K562 (cell line): ENCODE measurements around the gene NUDCD3. TPM values are rescaled to one million over a fixed set of nuclear protein-coding genes. Genes with fewer than 3 reads are reported as not detected.

Source experiments
- ATAC-seq: fragments of 200-7000 bp; cut with Tn5 transposase; 3 replicates; pipeline ENCODE4 v1.9.1; 2020; ENCODE audit warnings: moderate library complexity
- BruUV-seq: library from RNA; stranded (reverse); fragments of 400-500 nt; replicated peaks from 2 replicates; lab custom pipeline; 2021; lab: Mats Ljungman, UMichigan
- CTCF ChIA-PET: fragments of 300-600 bp; formaldehyde crosslinking; extraction: SDS; loops from one replicate; lab custom pipeline; 2021; ENCODE audit warnings: low intra/inter-chr PET ratio; lab: Yijun Ruan, JAX
- POLR2A ChIA-PET: fragments of 300-600, 350-650 bp; sonication (Branson Sonifier 250); formaldehyde crosslinking; extraction: SDS; loops from one replicate; lab custom pipeline; 2021; ENCODE audit warnings: antibody characterized with exemption, inconsistent platforms; lab: Yijun Ruan, JAX
- DNase-seq, 4 experiments: peaks; one replicate each; pipeline versions ENCODE4 v3.0.0 to v3.0.0-alpha.2; 2011 to 2018; ENCODE audit warnings: low spot score in 3 of 4, mixed read lengths in 3 of 4; ENCODE audit errors: extremely low read depth in 1 of 4
- FAIRE-seq: peaks from 2 replicates; lab custom pipeline; 2011; peaks lifted over from hg19 to GRCh38; lab: Jason Lieb, UNC
- H2AFZ ChIP-seq: 2 replicates; pipeline ENCODE4 v1.6.0; 2011; ENCODE audit warnings: low read depth, low read length, control low read depth, inconsistent platforms
- H3K27ac ChIP-seq: fragments of 200-600 bp; 3 replicates; pipeline ENCODE4 v1.8.0; 2011; ENCODE audit warnings: low read depth, mild to moderate bottlenecking, control low read depth, inconsistent platforms, low read length, moderate library complexity, mixed read lengths; ENCODE audit errors: extremely low read depth
- H3K27me3 ChIP-seq, 2 experiments: fragments of 300-600 bp in 1 of 2; 2 replicates in 1 of 2; 3 replicates in 1 of 2; pipeline versions ENCODE4 v1.6.0 to v1.8.0; 2011; ENCODE audit warnings: inconsistent platforms in 2 of 2, low read length in 2 of 2, mild to moderate bottlenecking in 1 of 2, mixed read lengths in 1 of 2, moderate library complexity in 1 of 2; ENCODE audit not compliant: control insufficient read depth in 2 of 2, insufficient read depth in 2 of 2
- H3K36me3 ChIP-seq: fragments of 300-600 bp; 3 replicates; pipeline ENCODE4 v1.8.0; 2011; ENCODE audit warnings: mild to moderate bottlenecking, low read length, inconsistent platforms; ENCODE audit not compliant: control insufficient read depth, insufficient read depth
- H3K4me1 ChIP-seq, 2 experiments: fragments of 200-600 bp in 1 of 2; replicated peaks in 1 of 2; 2 replicates in 1 of 2; 3 replicates in 1 of 2; pipeline versions ENCODE4 v1.5.1 to v1.8.0; 2011; ENCODE audit warnings: inconsistent platforms in 2 of 2, low read length in 2 of 2, mild to moderate bottlenecking in 1 of 2, mixed read lengths in 1 of 2, moderate library complexity in 1 of 2; ENCODE audit not compliant: control insufficient read depth in 2 of 2, insufficient read depth in 2 of 2
- H3K4me2 ChIP-seq: 2 replicates; pipeline ENCODE4 v1.6.1; 2011; ENCODE audit warnings: low read length, control low read depth, inconsistent platforms, mixed read lengths; ENCODE audit not compliant: insufficient read depth
- H3K4me3 ChIP-seq: fragments of 200-600 bp; sonication (generic), shearing (Covaris generic); 2 replicates; pipeline ENCODE4 v1.5.1; 2016; ENCODE audit warnings: control low read depth, inconsistent platforms
- H3K79me2 ChIP-seq: fragments of 200-600 bp; 3 replicates; pipeline ENCODE4 v1.8.0; 2011; ENCODE audit warnings: low read length, inconsistent platforms; ENCODE audit not compliant: control insufficient read depth, insufficient read depth
- H3K9ac ChIP-seq, 2 experiments: 2 replicates each; pipeline versions ENCODE4 v1.6.0 to v1.6.1; 2011; ENCODE audit warnings: low read depth in 2 of 2, low read length in 2 of 2, control low read depth in 1 of 2, inconsistent platforms in 1 of 2, mild to moderate bottlenecking in 1 of 2, mixed read lengths in 1 of 2; ENCODE audit not compliant: insufficient read depth in 1 of 2
- H3K9me1 ChIP-seq: one replicate; pipeline ENCODE4 v1.6.0; 2011; ENCODE audit warnings: inconsistent platforms, mild to moderate bottlenecking, low read length, moderate library complexity; ENCODE audit not compliant: control insufficient read depth, insufficient read depth
- H3K9me3 ChIP-seq: replicated peaks from 2 replicates; pipeline ENCODE4 v1.5.1; 2011; ENCODE audit warnings: low read depth, low read length, inconsistent platforms; ENCODE audit not compliant: control insufficient read depth, insufficient read depth
- H4K20me1 ChIP-seq: replicated peaks from 2 replicates; pipeline ENCODE4 v1.6.1; 2011; ENCODE audit warnings: low read length, inconsistent platforms, mixed read lengths; ENCODE audit not compliant: control insufficient read depth, insufficient read depth
- JUN ChIP-seq, 2 experiments: sonication (generic) in 1 of 2; formaldehyde crosslinking in 1 of 2; IDR thresholded peaks; 2 replicates each; pipeline versions ENCODE4 v1.6.1 to v1.8.0; 2012 to 2022; ENCODE audit warnings: borderline replicate concordance in 2 of 2, mild to moderate bottlenecking in 2 of 2, improper control_type of control experiment in 1 of 2, low read depth in 1 of 2, low read length in 1 of 2, missing genetic modification reagents in 1 of 2
- MEF2A ChIP-seq: IDR thresholded peaks from 2 replicates; pipeline ENCODE4 v1.6.1; 2011; ENCODE audit warnings: low read depth, mild to moderate bottlenecking, low read length, moderate library complexity; ENCODE audit not compliant: control insufficient read depth
- ZNF316 ChIP-seq: fragments of 450-650 bp; IDR thresholded peaks from 2 replicates; pipeline ENCODE4 v1.6.1; 2016
- WGBS: fragments of 100-300 bp; shearing (Covaris generic); methylation state at CpG from one replicate; pipeline ENCODE4 v1.1.6; 2016; ENCODE audit warnings: low coverage, mixed read lengths; ENCODE audit not compliant: insufficient coverage; ENCODE audit errors: missing lambda C conversion rate; 5-methylcytosine and 5-hydroxymethylcytosine counted together
- in situ Hi-C: fragments of 300-500 bp; cut with MboI; formaldehyde crosslinking; loops from 4 replicates; pipeline ENCODE4 v1.15.0; 2018; ENCODE audit warnings: inconsistent platforms, mixed read lengths
- intact Hi-C: fragments of 100-400 bp; cut with micrococcal nuclease; formaldehyde crosslinking; loops from 2 replicates; pipeline ENCODE4 v1.14.2; 2022
- polyA plus RNA-seq, 8 experiments: library from polyadenylated mRNA; depleted of rRNA in 4 of 8; stranded (reverse) in 5 of 8; unstranded in 3 of 8; fragments of >200 nt; fragmentation: Nextera tagmentation in 2 of 8; fragmentation: Illumina TruSeq in 1 of 8; extraction: Ambion mirVana in 2 of 8; extraction: Trizol in 1 of 8; gene quantifications; 2 replicates each; pipeline versions ENCODE4 v1.2.1 to v1.2.3, GENCODE V29; 2011 to 2014; ENCODE audit warnings: inconsistent platforms in 1 of 8, missing spikeins in 1 of 8
- total RNA-seq, 7 experiments: library from RNA; depleted of rRNA in 6 of 7; stranded (reverse); fragments of >200 nt in 6 of 7; fragmentation: Illumina TruSeq in 2 of 7; extraction: Trizol in 2 of 7; gene quantifications; 2 replicates each; pipeline versions ENCODE4 v1.2.1 to v1.2.3, GENCODE V29; 2011 to 2021; ENCODE audit warnings: low replicate concordance in 1 of 7
- TF ChIP-seq, protein P1 (sequence below): fragments of 250-450 bp; sonication (Bioruptor Pico); IDR thresholded peaks from 2 replicates; pipeline ENCODE4 v1.4.0; 2020; ENCODE audit warnings: mild to moderate bottlenecking, moderate library complexity, borderline replicate concordance

NUDCD3 gene
- total and polyA plus RNA-seq, 9 of the 15 experiments (the other 6 are each of a cell fraction or from before 2014, with no cell fraction given) = 24.8 to 64.2 (median 42.6) TPM

DNA sequence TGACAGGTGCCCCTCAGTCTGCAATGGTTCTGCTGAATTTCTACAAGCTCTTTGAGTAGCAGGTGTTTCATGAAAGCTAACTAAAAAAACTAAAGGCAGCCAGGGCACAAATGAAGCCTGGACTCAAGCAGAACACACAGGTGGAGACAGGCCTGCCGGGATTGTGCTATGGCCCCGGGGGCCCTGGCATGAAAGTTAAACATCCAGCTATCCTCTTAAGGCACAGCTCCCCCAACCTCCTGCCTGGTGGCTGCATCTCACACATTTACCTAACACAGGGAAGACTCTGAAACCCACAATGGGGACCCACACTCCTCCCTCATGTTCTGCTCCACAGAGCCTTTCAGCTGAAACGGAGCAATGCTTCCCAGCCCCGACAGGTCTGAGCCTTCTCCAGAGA lies 88.8 kb downstream of the NUDCD3 start (continued):
- TF ChIP-seq, protein P1, sequence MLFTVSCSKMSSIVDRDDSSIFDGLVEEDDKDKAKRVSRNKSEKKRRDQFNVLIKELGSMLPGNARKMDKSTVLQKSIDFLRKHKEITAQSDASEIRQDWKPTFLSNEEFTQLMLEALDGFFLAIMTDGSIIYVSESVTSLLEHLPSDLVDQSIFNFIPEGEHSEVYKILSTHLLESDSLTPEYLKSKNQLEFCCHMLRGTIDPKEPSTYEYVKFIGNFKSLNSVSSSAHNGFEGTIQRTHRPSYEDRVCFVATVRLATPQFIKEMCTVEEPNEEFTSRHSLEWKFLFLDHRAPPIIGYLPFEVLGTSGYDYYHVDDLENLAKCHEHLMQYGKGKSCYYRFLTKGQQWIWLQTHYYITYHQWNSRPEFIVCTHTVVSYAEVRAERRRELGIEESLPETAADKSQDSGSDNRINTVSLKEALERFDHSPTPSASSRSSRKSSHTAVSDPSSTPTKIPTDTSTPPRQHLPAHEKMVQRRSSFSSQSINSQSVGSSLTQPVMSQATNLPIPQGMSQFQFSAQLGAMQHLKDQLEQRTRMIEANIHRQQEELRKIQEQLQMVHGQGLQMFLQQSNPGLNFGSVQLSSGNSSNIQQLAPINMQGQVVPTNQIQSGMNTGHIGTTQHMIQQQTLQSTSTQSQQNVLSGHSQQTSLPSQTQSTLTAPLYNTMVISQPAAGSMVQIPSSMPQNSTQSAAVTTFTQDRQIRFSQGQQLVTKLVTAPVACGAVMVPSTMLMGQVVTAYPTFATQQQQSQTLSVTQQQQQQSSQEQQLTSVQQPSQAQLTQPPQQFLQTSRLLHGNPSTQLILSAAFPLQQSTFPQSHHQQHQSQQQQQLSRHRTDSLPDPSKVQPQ = no peak

DNA sequence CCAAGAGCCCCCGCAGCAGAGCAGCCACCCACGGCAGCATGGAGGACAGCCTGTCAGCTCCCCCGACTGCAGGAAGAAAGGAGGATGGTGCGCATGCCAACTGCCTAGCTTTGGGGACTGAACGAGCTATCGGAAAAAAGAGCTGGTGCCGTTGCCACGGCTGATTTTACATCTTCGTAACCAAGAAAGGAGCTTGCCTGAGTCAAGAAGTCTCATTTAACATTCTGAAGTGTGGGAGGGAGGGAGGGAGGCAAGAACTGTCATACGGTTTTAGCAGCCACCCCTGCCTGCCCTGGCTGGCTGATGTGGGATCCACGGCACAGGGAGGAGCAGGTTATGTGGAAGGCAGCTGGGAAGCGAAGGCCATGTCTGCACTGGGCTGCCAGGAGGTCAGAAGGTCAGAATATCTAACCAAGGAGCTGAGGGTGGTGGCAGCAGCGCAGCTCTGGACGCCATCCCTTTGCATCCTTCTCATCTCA lies 90.4 kb downstream of the NUDCD3 start:
- intact Hi-C loops = loop anchor here (10.0 kb wide), 1 partner anchor 65 kb away; no protein-coding TSS in a partner anchor
- Histone ChIP-seq H3K36me3 (peaks cover 60% of the 10 kb centered on the region; the same call in 2 of the 3 replicates), H3K9me3 (no peaks in the 10 kb centered on the region)

More for the DNA sequence above, 90.4 kb downstream of the NUDCD3 start:
- peaks cover 7% of the 10 kb centered on the region; the same call in 1 of the 2 replicates for H4K20me1 ChIP-seq
- 85% methylated on average over 13 of the region's 14 CpGs for WGBS
- POLR2A ChIA-PET = interaction anchor here (1.2 to 1.6 kb wide), 2 partner anchors 9 to 41 kb away, joined by 3 to 4 read pairs; no protein-coding TSS in a partner anchor
- TF ChIP-seq MEF2A (no peak), ZNF316 (no peak), JUN (IDR thresholded peaks at IDR 0.05; ENCODE audit: borderline replicate concordance, low read depth, low read length) (no peak), JUN (CRISPR knock-in tag; IDR thresholded peaks at IDR 0.05; ENCODE audit: borderline replicate concordance) (no peak)
- TF ChIP-seq, all 486 proteins: peak for 0
- Histone ChIP-seq H3K4me2 (no peak overlapping the region), H3K27me3 (no peaks in the 10 kb centered on the region), H2AFZ (no peak overlapping the region), H3K4me1 (no peaks in the 10 kb centered on the region), H3K9ac (no peak overlapping the region), H3K27ac (no peak overlapping the region), H3K79me2 (no peaks in the 10 kb centered on the region), H3K4me3 (no peak overlapping the region), H3K9me1 (peaks cover 3% of the 10 kb centered on the region)
- in situ Hi-C loops = no loop called here
- CTCF ChIA-PET = no interaction called here
- BruUV-seq = no TSS peak
- no peak for FAIRE-seq
- no peak for ATAC-seq
- no peak for DNase-seq
